Stomach (tissue), 4 donors: Measurements from ENCODE around the gene GOLGA3.

Experiments
- CTCF ChIP-seq, 7 experiments: fragments of 450-650 bp in 4 of 7; fragments of 200-600 bp in 3 of 7; sonication (generic) in 3 of 7; IDR thresholded peaks; one replicate each; pipeline ENCODE4 v1.5.1; 2016 to 2019; ENCODE audit warnings: antibody characterized with exemption in 7 of 7, control low read depth in 2 of 7, mild to moderate bottlenecking in 1 of 7
- POLR2A ChIP-seq, 4 donors: fragments of 450-650 bp; IDR thresholded peaks; one replicate each; pipeline ENCODE4 v1.6.1; 2016; ENCODE audit warnings: antibody characterized with exemption in 4 of 4, control low read depth in 2 of 4, mild to moderate bottlenecking in 1 of 4, moderate library complexity in 1 of 4
- POLR2AphosphoS5 ChIP-seq, 3 donors: sonication (generic); formaldehyde crosslinking; IDR thresholded peaks; one replicate each; pipeline ENCODE4 v1.6.1; 2016; ENCODE audit warnings: antibody characterized with exemption in 3 of 3

- no peak for TF ChIP-seq CTCF (IDR thresholded peaks at IDR 0.05)
- TF ChIP-seq POLR2A (IDR thresholded peaks at IDR 0.05) = no peak
- TF ChIP-seq POLR2AphosphoS5 (IDR thresholded peaks at IDR 0.05) = no peak
These were observed 10.1 kb downstream of the GOLGA3 start for GRCh38 chr12:132818562-132818961.
